NT2/D1 (cell line): ENCODE measurements around the gene RPS6KA2.

Source experiments
- SUZ12 ChIP-seq: IDR thresholded peaks from 2 replicates; pipeline ENCODE4 v1.6.1; 2011; ENCODE audit not compliant: insufficient read length, insufficient read depth; ENCODE audit errors: extremely low read depth
- YY1 ChIP-seq: IDR thresholded peaks from 2 replicates; pipeline ENCODE4 v1.6.1; 2011; ENCODE audit not compliant: insufficient read length, insufficient read depth
- ZNF274 ChIP-seq: IDR thresholded peaks from 2 replicates; pipeline ENCODE4 v1.6.1; 2011; ENCODE audit warnings: mild to moderate bottlenecking, low read depth, low read length

DNA sequence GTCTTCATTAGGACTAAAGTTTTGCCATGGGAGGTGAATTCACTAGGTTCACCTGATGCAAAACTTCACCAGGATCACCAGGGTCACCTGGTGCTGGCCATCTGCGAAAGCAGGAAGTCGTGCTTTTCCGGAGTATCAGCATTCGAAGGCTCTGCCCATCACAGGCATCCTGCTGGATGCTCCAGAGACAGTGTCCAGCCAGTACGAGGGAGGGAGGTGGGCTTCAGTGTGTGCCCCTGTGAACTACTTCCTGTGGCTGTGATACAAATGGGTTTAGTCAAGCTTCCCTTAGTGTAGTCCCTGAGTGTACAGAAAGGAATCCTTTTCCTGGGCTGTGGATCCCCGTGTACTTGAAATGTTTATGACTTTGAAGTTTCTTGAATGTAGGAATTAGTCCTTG lies 3.4 kb upstream of the RPS6KA2 start:
- TF ChIP-seq YY1 (no peak), SUZ12 (no peak), ZNF274 (no peak)
